ENCODE measurements around the gene KCNJ11.

- TF ChIP-seq SIN3A (IDR thresholded peaks at IDR 0.05; ENCODE audit: borderline replicate concordance, insufficient read depth, low read length) (no peak), REST (IDR thresholded peaks at IDR 0.05; ENCODE audit: insufficient read depth in 1 of 2, low read depth in 2 of 2, low read length in 2 of 2) (no peak), POLR2AphosphoS5 (IDR thresholded peaks at IDR 0.05; ENCODE audit: low read depth, low read length) (no peak), TAF1 (IDR thresholded peaks at IDR 0.05; ENCODE audit: borderline replicate concordance, insufficient read depth, low read length) (no peak), FOXP2 (optimal IDR thresholded peaks at IDR 0.05; ENCODE audit: borderline replicate concordance, extremely low read depth, extremely low read length, insufficient read depth) (no peak)
Measured at GRCh38 chr11:17421781-17422180, 33.3 kb upstream of the KCNJ11 start.

All from PFSK-1 (cell line).